ENCODE measurements around the gene NPHP4. TPM values are rescaled to one million over a fixed set of nuclear protein-coding genes. Genes with fewer than 3 reads are reported as not detected.

Gene NPHP4
- total and polyA plus RNA-seq, 2 donors (not counting 3 experiments of a cell fraction or from before 2014, with no cell fraction given) = 4.4 to 11.7 TPM

DNA sequence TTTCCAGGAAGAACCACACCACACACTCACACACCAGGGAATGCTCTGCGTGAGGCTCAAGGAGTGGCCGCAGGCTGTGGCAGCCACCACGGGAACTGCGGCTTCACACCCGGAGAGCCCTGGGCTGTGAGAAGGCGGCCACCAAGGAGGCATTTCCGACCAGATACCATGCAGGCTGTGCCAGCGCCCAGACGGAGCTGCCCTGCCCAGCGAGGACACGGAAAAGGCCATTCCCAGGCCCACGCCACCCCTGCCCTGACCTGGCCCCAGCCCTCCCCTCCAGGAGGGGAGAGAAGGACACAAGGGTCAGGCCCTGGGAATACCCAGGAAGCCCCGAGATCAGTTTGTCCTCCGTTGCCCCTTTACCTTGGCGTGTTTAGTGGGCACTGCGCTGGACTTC is 119.3 kb downstream of the NPHP4 start:
- no peaks in the 10 kb centered on the region for H3K79me2 ChIP-seq (ENCODE audit: control insufficient read depth, insufficient read depth, low read length)
- ChIA-PET POLR2A (no interaction called here), CTCF (no interaction called here)
- no peak overlapping the region for H3K27ac ChIP-seq (ENCODE audit: insufficient read depth, low read depth, low read length)
- H3K9ac ChIP-seq (replicated peaks; ENCODE audit: extremely low read depth, insufficient read depth, low read length) = no peak overlapping the region
- H2AFZ ChIP-seq (ENCODE audit: low read depth, low read length) = no peak overlapping the region
- no peaks in the 10 kb centered on the region for H3K27me3 ChIP-seq (ENCODE audit: control insufficient read depth in 2 of 2, insufficient read depth in 2 of 2, low read length in 2 of 2)
- DNase-seq (ENCODE audit: low read depth, low spot score) = no peak
- no peak overlapping the region for H3K4me3 ChIP-seq (replicated peaks in 1 of 3; ENCODE audit: insufficient read depth in 1 of 3, low read depth in 1 of 3, low read length in 3 of 3)
- H4K20me1 ChIP-seq (replicated peaks; ENCODE audit: control insufficient read depth, extremely low read depth, insufficient read depth, low read length) = no peaks in the 10 kb centered on the region
- H3K36me3 ChIP-seq (ENCODE audit: control insufficient read depth in 2 of 2, extremely low read depth in 1 of 2, insufficient read depth in 2 of 2, low read length in 2 of 2) = no peaks in the 10 kb centered on the region
- no peaks in the 10 kb centered on the region for H3K4me1 ChIP-seq (ENCODE audit: control insufficient read depth, extremely low read depth, insufficient read depth, low read length)
- H3K9me1 ChIP-seq (replicated peaks; ENCODE audit: control insufficient read depth, extremely low read depth, insufficient read depth, low read length) = no peaks in the 10 kb centered on the region
- no TSS peak for BruUV-seq (replicated peaks)
- dilution Hi-C loops (cut with MboI; ENCODE audit: extremely low pct_ligation_motif_present, low sequenced_read_pairs) (no loop called here), intact Hi-C loops (cut with micrococcal nuclease) (no loop called here)
- no peak for FAIRE-seq
- TF ChIP-seq MAX (IDR thresholded peaks at IDR 0.05; ENCODE audit: insufficient read depth, insufficient read length) (no peak), MYC (IDR thresholded peaks at IDR 0.05; ENCODE audit: low read depth, low read length) (no peak), GATA2 (IDR thresholded peaks at IDR 0.05; ENCODE audit: insufficient read depth, insufficient read length, low read depth, low read length) (no peak)
- H3K4me2 ChIP-seq (ENCODE audit: insufficient read depth, low read length) = no peak overlapping the region
- H3K9me3 ChIP-seq (replicated peaks; ENCODE audit: control insufficient read depth, insufficient read depth, low read length) = no peaks in the 10 kb centered on the region

GRCh38 chr1:5868931-5869500 is 123.2 kb downstream of the NPHP4 start:
- Histone ChIP-seq H3K79me2 (ENCODE audit: control insufficient read depth, insufficient read depth, low read length) (no peaks in the 10 kb centered on the region), H3K27ac (ENCODE audit: insufficient read depth, low read depth, low read length) (no peak overlapping the region), H3K4me1 (ENCODE audit: control insufficient read depth, extremely low read depth, insufficient read depth, low read length) (no peaks in the 10 kb centered on the region), H2AFZ (ENCODE audit: low read depth, low read length) (no peak overlapping the region), H3K9me1 (replicated peaks; ENCODE audit: control insufficient read depth, extremely low read depth, insufficient read depth, low read length) (no peaks in the 10 kb centered on the region), H3K27me3 (ENCODE audit: control insufficient read depth in 2 of 2, insufficient read depth in 2 of 2, low read length in 2 of 2) (no peaks in the 10 kb centered on the region), H3K9me3 (replicated peaks; ENCODE audit: control insufficient read depth, insufficient read depth, low read length) (no peaks in the 10 kb centered on the region), H3K36me3 (ENCODE audit: control insufficient read depth in 2 of 2, extremely low read depth in 1 of 2, insufficient read depth in 2 of 2, low read length in 2 of 2) (no peaks in the 10 kb centered on the region), H3K4me3 (replicated peaks in 1 of 3; ENCODE audit: insufficient read depth in 1 of 3, low read depth in 1 of 3, low read length in 3 of 3) (no peak overlapping the region), H3K4me2 (ENCODE audit: insufficient read depth, low read length) (no peak overlapping the region), H4K20me1 (replicated peaks; ENCODE audit: control insufficient read depth, extremely low read depth, insufficient read depth, low read length) (no peaks in the 10 kb centered on the region), H3K9ac (replicated peaks; ENCODE audit: extremely low read depth, insufficient read depth, low read length) (no peak overlapping the region)
- TF ChIP-seq, protein P1, sequence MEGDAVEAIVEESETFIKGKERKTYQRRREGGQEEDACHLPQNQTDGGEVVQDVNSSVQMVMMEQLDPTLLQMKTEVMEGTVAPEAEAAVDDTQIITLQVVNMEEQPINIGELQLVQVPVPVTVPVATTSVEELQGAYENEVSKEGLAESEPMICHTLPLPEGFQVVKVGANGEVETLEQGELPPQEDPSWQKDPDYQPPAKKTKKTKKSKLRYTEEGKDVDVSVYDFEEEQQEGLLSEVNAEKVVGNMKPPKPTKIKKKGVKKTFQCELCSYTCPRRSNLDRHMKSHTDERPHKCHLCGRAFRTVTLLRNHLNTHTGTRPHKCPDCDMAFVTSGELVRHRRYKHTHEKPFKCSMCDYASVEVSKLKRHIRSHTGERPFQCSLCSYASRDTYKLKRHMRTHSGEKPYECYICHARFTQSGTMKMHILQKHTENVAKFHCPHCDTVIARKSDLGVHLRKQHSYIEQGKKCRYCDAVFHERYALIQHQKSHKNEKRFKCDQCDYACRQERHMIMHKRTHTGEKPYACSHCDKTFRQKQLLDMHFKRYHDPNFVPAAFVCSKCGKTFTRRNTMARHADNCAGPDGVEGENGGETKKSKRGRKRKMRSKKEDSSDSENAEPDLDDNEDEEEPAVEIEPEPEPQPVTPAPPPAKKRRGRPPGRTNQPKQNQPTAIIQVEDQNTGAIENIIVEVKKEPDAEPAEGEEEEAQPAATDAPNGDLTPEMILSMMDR (IDR thresholded peaks at IDR 0.05; ENCODE audit: extremely low read depth in 1 of 2, insufficient read depth in 1 of 2, low read depth in 1 of 2, low read length in 2 of 2) = no peak
- TF ChIP-seq EZH2 (IDR thresholded peaks at IDR 0.05; ENCODE audit: borderline replicate concordance, low read depth, low read length, severe bottlenecking) (no peak), MYC (IDR thresholded peaks at IDR 0.05; ENCODE audit: low read depth, low read length) (no peak), JUN (IDR thresholded peaks at IDR 0.05; ENCODE audit: borderline replicate concordance, insufficient read depth, insufficient read length, low read depth) (no peak), POLR2A (IDR thresholded peaks at IDR 0.05; ENCODE audit: low read depth, low read length) (no peak), MAX (IDR thresholded peaks at IDR 0.05; ENCODE audit: insufficient read depth, insufficient read length) (no peak), POLR2AphosphoS5 (IDR thresholded peaks at IDR 0.05; ENCODE audit: insufficient read depth, low read depth, low read length) (no peak), FOS (IDR thresholded peaks at IDR 0.05; ENCODE audit: borderline replicate concordance, insufficient read depth, low read length) (no peak), GATA2 (IDR thresholded peaks at IDR 0.05; ENCODE audit: insufficient read depth, insufficient read length, low read depth, low read length) (no peak)
- dilution Hi-C loops (cut with MboI; ENCODE audit: extremely low pct_ligation_motif_present, low sequenced_read_pairs) (no loop called here), intact Hi-C loops (cut with micrococcal nuclease) (no loop called here)
- DNase-seq (ENCODE audit: low read depth, low spot score) (no peak), FAIRE-seq (no peak)
- no TSS peak for BruUV-seq (replicated peaks)
- CTCF ChIA-PET = no interaction called here
- POLR2A ChIA-PET = no interaction called here

All from endothelial cell of umbilical vein (primary cell).